Osteocyte (in vitro differentiated cells): ENCODE results near the gene PDK2. TPM values are rescaled to one million over a fixed set of nuclear protein-coding genes. Genes with fewer than 3 reads are reported as not detected.

Experiments
- DNase-seq: peaks from one replicate; pipeline ENCODE4 v3.0.0; 2021; ENCODE audit warnings: mixed read lengths; ENCODE audit not compliant: unreplicated experiment; ENCODE audit errors: extremely low spot score
- H3K27ac Mint-ChIP-seq: one replicate; pipeline ENCODE4 v1.8.0; 2021; ENCODE audit warnings: mild to moderate bottlenecking, mixed read lengths; ENCODE audit not compliant: unreplicated experiment
- H3K27me3 Mint-ChIP-seq: one replicate; pipeline ENCODE4 v1.8.0; 2021; ENCODE audit warnings: mixed read lengths; ENCODE audit not compliant: unreplicated experiment
- H3K36me3 Mint-ChIP-seq: one replicate; pipeline ENCODE4 v1.8.0; 2021; ENCODE audit warnings: mixed read lengths; ENCODE audit not compliant: unreplicated experiment
- H3K4me1 Mint-ChIP-seq: one replicate; pipeline ENCODE4 v1.8.0; 2021; ENCODE audit warnings: mixed read lengths; ENCODE audit not compliant: unreplicated experiment
- H3K4me3 Mint-ChIP-seq: one replicate; pipeline ENCODE4 v1.8.0; 2021; ENCODE audit warnings: mild to moderate bottlenecking, moderate library complexity, mixed read lengths; ENCODE audit not compliant: unreplicated experiment
- H3K9me3 Mint-ChIP-seq: one replicate; pipeline ENCODE4 v1.8.0; 2021; ENCODE audit warnings: mixed read lengths; ENCODE audit not compliant: unreplicated experiment
- CTCF ChIP-seq: fragments of 200-600 bp; sonication (generic); IDR thresholded peaks from 2 replicates; pipeline ENCODE4 v1.5.0; 2021; ENCODE audit warnings: antibody characterized with exemption, mild to moderate bottlenecking, moderate library complexity
- total RNA-seq: library from RNA; stranded (reverse); gene quantifications from 2 replicates; pipeline ENCODE4 v1.2.1, GENCODE V29; 2021

Gene PDK2
- total RNA-seq, 1 donor from 2014 or later: 66.2 TPM

GRCh38 chr17:50134206-50135110 is 39.3 kb downstream of the PDK2 start:
- no peak for DNase-seq

GRCh38 chr17:50135316-50136095 is 40.4 kb downstream of the PDK2 start:
- Mint-ChIP-seq H3K36me3 (peaks cover 43% of the 10 kb centered on the region), H3K4me1 (peaks cover 57% of the 10 kb centered on the region), H3K27ac (peak overlapping the region; percentile 44), H3K27me3 (no peaks in the 10 kb centered on the region), H3K9me3 (no peaks in the 10 kb centered on the region), H3K4me3 (no peak overlapping the region)
- DNase-seq: no peak
- TF ChIP-seq CTCF: no peak

More at GRCh38 chr17:50134206-50135110, 39.3 kb downstream of the PDK2 start:
- TF ChIP-seq CTCF: no peak
- Mint-ChIP-seq H3K4me1 (peaks cover 53% of the 10 kb centered on the region), H3K27me3 (no peaks in the 10 kb centered on the region), H3K9me3 (no peaks in the 10 kb centered on the region), H3K36me3 (peaks cover 33% of the 10 kb centered on the region), H3K4me3 (no peak overlapping the region), H3K27ac (peak overlapping the region; percentile 57)

- Mint-ChIP-seq H3K27me3 (no peaks in the 10 kb centered on the region), H3K4me3 (no peak overlapping the region), H3K27ac (peak overlapping the region; percentile 47), H3K36me3 (peaks cover 49% of the 10 kb centered on the region), H3K9me3 (no peaks in the 10 kb centered on the region), H3K4me1 (peaks cover 52% of the 10 kb centered on the region)
- no peak for TF ChIP-seq CTCF
- no peak for DNase-seq
Observed at GRCh38 chr17:50136096-50136687, 41.0 kb downstream of the PDK2 start.

- H3K36me3 Mint-ChIP-seq: peaks cover 57% of the 10 kb centered on the region
- no peak overlapping the region for H3K4me3 Mint-ChIP-seq
- H3K27ac Mint-ChIP-seq: peak overlapping the region; percentile 47
- TF ChIP-seq CTCF: no peak
- DNase-seq: no peak
- H3K27me3 Mint-ChIP-seq: no peaks in the 10 kb centered on the region
- H3K9me3 Mint-ChIP-seq: no peaks in the 10 kb centered on the region
- peaks cover 48% of the 10 kb centered on the region for H3K4me1 Mint-ChIP-seq
Observed at GRCh38 chr17:50137042-50137441, 41.9 kb downstream of the PDK2 start.
